Measurements from ENCODE around the gene ASXL1. TPM values are rescaled to one million over a fixed set of nuclear protein-coding genes. Genes with fewer than 3 reads are reported as not detected.

ASXL1 gene
- total RNA-seq, 2 donors from 2014 or later, result 88.9 to 98.6 TPM

- 97 to 99% methylated on average over 8 to 11 of the region's 11 CpGs for WGBS, 2 experiments (ENCODE audit: insufficient coverage in 1 of 2, insufficient read length in 1 of 2)
Observed at GRCh38 chr20:32397567-32398084, 39.5 kb downstream of the ASXL1 start.

GRCh38 chr20:32400476-32400875, 42.3 kb downstream of the ASXL1 start:
- TF ChIP-seq CTCF (conservative IDR thresholded peaks at IDR 0.05), result no peak
- no peak overlapping the region for H3K27ac Mint-ChIP-seq
- Histone ChIP-seq H3K9me3 (ENCODE audit: control insufficient read depth, low read length) (no peaks in the 10 kb centered on the region), H3K4me1 (ENCODE audit: control insufficient read depth, insufficient read depth, low read length) (no peaks in the 10 kb centered on the region), H3K36me3 (ENCODE audit: control insufficient read depth, insufficient read depth, low read length) (peaks cover 29% of the 10 kb centered on the region), H3K9ac (ENCODE audit: extremely low read depth, low read length, poor library complexity, severe bottlenecking) (no peak overlapping the region), H3K27ac (ENCODE audit: low read depth, low read length) (no peak overlapping the region), H3K4me3 (ENCODE audit: low read length) (no peak overlapping the region), H3K27me3 (ENCODE audit: control insufficient read depth, insufficient read depth, low read length, poor library complexity, severe bottlenecking) (no peaks in the 10 kb centered on the region)
- 98 to 100% methylated on average over 1 of the region's 1 CpG for WGBS, 2 experiments (ENCODE audit: insufficient coverage in 1 of 2, insufficient read length in 1 of 2)
- H3K4me3 Mint-ChIP-seq, result no peak overlapping the region
- no peaks in the 10 kb centered on the region for H3K9me3 Mint-ChIP-seq
- H3K36me3 Mint-ChIP-seq (ENCODE audit: low read depth), result peaks cover 13% of the 10 kb centered on the region
- no peak for DNase-seq
- H3K4me1 Mint-ChIP-seq, result no peaks in the 10 kb centered on the region
- H3K27me3 Mint-ChIP-seq (ENCODE audit: insufficient read depth), result no peaks in the 10 kb centered on the region

More at GRCh38 chr20:32397567-32398084, 39.5 kb downstream of the ASXL1 start:
- Histone ChIP-seq H3K4me1 (ENCODE audit: control insufficient read depth, insufficient read depth, low read length) (no peaks in the 10 kb centered on the region), H3K9ac (ENCODE audit: extremely low read depth, low read length, poor library complexity, severe bottlenecking) (no peak overlapping the region), H3K4me3 (ENCODE audit: low read length) (no peak overlapping the region), H3K27ac (ENCODE audit: low read depth, low read length) (no peak overlapping the region), H3K36me3 (ENCODE audit: control insufficient read depth, insufficient read depth, low read length) (peaks cover 34% of the 10 kb centered on the region), H3K9me3 (ENCODE audit: control insufficient read depth, low read length) (no peaks in the 10 kb centered on the region), H3K27me3 (ENCODE audit: control insufficient read depth, insufficient read depth, low read length, poor library complexity, severe bottlenecking) (no peaks in the 10 kb centered on the region)
- Mint-ChIP-seq H3K27ac (no peak overlapping the region), H3K36me3 (ENCODE audit: low read depth) (peaks cover 30% of the 10 kb centered on the region), H3K9me3 (no peaks in the 10 kb centered on the region), H3K4me3 (no peak overlapping the region), H3K4me1 (no peaks in the 10 kb centered on the region), H3K27me3 (ENCODE audit: insufficient read depth) (no peaks in the 10 kb centered on the region)
- TF ChIP-seq CTCF (conservative IDR thresholded peaks at IDR 0.05), result no peak
- DNase-seq, result no peak

- H3K9me3 Mint-ChIP-seq, result no peaks in the 10 kb centered on the region
- TF ChIP-seq CTCF (conservative IDR thresholded peaks at IDR 0.05), result no peak
- no peak for DNase-seq
- peaks cover 19% of the 10 kb centered on the region for H3K36me3 Mint-ChIP-seq (ENCODE audit: low read depth)
- Histone ChIP-seq H3K9ac (ENCODE audit: extremely low read depth, low read length, poor library complexity, severe bottlenecking) (no peak overlapping the region), H3K27me3 (ENCODE audit: control insufficient read depth, insufficient read depth, low read length, poor library complexity, severe bottlenecking) (no peaks in the 10 kb centered on the region), H3K4me1 (ENCODE audit: control insufficient read depth, insufficient read depth, low read length) (no peaks in the 10 kb centered on the region), H3K36me3 (ENCODE audit: control insufficient read depth, insufficient read depth, low read length) (peaks cover 25% of the 10 kb centered on the region), H3K9me3 (ENCODE audit: control insufficient read depth, low read length) (no peaks in the 10 kb centered on the region), H3K27ac (ENCODE audit: low read depth, low read length) (no peak overlapping the region), H3K4me3 (ENCODE audit: low read length) (no peak overlapping the region)
- 91% methylated on average over 2 of the region's 2 CpGs; no CpG with 5 or more reads in 1 of the 2 experiments for WGBS, 2 experiments (ENCODE audit: insufficient coverage in 1 of 2, insufficient read length in 1 of 2)
- H3K27me3 Mint-ChIP-seq (ENCODE audit: insufficient read depth), result no peaks in the 10 kb centered on the region
- H3K4me1 Mint-ChIP-seq, result no peaks in the 10 kb centered on the region
- no peak overlapping the region for H3K4me3 Mint-ChIP-seq
- H3K27ac Mint-ChIP-seq, result no peak overlapping the region
Observed at GRCh38 chr20:32404017-32404416, 45.9 kb downstream of the ASXL1 start.

All from endodermal cell (in vitro differentiated cells).